Heart left ventricle (tissue), 13 donors: ENCODE measurements around the gene SELENOO.

Experiments used
- CTCF ChIP-seq, 12 donors: fragments of 200-600 bp; sonication (generic) in 4 of 12; IDR thresholded peaks; one replicate each; pipeline versions ENCODE4 v1.5.0 to v1.8.0; 2018 to 2022; ENCODE audit warnings: antibody characterized with exemption in 12 of 12, mild to moderate bottlenecking in 5 of 12
- POLR2A ChIP-seq, 2 donors: fragments of 450-650 bp; IDR thresholded peaks; one replicate each; pipeline ENCODE4 v1.6.1; 2017; ENCODE audit warnings: antibody characterized with exemption in 2 of 2, mild to moderate bottlenecking in 2 of 2, moderate library complexity in 2 of 2
- donor health status: ischemic (EF 13 %, LVEDD 7.1; RV severe dilation, severe dysfunction).
- donor health status: DM: no; HTN: yes; CAD: no.
- donor health status: DM: no; HTN: no; CAD: no.
- donor health status: ischemic (EF 25% LVEDD 6.9; RV normal size, moderate dysfunction).
- donor health status: ischemic (EF 25% LVEDD 5.7; RV mildly dilated, moderate dysfunction).
- donor health status: ischemic (EF 35%, LVEDD 5.7; RV mildly dilated, moderate dysfunction).
- donor health status: nonischemic (EF 11% LVEDD 7.7; RV severe dilation, severe dysfunction).
- donor health status: DM: yes; HTN: yes; CAD: no.
- donor health status: PGD.
- donor health status: ischemic (EF 29% LVEDD 5.4; RV normal size, mild dysfunction).
- donor health status: nonischemic (EF 23%, LVEDD 6.1; RV moderate dilation, normal function).

GRCh38 chr22:50261615-50262459, 61.0 kb downstream of the SELENOO start, which contains the start of gene MAPK12:
- no peak for TF ChIP-seq CTCF (IDR thresholded peaks at IDR 0.05)
- no peak for TF ChIP-seq POLR2A (IDR thresholded peaks at IDR 0.05)
